Measurements from ENCODE around the gene CEBPZOS. TPM values are rescaled to one million over a fixed set of nuclear protein-coding genes. Genes with fewer than 3 reads are reported as not detected.

Gene CEBPZOS
- total RNA-seq, 1 experiment from 2014 or later, result 46.8 TPM

DNA sequence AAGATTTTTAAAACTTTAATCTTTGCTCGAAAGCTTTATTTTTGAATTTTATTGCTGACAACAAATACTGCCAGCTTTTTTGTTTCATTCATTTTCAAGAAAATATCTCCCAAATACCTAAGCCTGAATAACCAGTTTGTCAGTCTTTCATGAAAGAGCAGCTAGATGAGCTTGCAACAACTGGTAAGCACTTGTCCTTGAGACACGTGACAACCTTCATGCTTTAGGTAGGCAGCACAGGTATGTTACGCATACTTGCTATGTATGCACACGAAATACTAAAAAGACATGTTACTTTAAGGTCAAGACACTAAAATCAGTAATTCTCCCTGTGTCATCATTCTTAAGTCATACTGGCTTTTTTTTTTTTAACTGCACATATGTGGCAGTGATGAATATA is 22.8 kb downstream of the CEBPZOS start:
- BruUV-seq (replicated peaks), result no TSS peak
- no peak for TF ChIP-seq YY1 (IDR thresholded peaks at IDR 0.05; ENCODE audit: extremely low read depth, insufficient replicate concordance, low read depth, low read length)
- TF ChIP-seq, protein P1, sequence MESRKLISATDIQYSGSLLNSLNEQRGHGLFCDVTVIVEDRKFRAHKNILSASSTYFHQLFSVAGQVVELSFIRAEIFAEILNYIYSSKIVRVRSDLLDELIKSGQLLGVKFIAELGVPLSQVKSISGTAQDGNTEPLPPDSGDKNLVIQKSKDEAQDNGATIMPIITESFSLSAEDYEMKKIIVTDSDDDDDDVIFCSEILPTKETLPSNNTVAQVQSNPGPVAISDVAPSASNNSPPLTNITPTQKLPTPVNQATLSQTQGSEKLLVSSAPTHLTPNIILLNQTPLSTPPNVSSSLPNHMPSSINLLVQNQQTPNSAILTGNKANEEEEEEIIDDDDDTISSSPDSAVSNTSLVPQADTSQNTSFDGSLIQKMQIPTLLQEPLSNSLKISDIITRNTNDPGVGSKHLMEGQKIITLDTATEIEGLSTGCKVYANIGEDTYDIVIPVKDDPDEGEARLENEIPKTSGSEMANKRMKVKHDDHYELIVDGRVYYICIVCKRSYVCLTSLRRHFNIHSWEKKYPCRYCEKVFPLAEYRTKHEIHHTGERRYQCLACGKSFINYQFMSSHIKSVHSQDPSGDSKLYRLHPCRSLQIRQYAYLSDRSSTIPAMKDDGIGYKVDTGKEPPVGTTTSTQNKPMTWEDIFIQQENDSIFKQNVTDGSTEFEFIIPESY (IDR thresholded peaks at IDR 0.05; ENCODE audit: extremely low read depth, insufficient replicate concordance, low read length), result no peak
- no peak for TF ChIP-seq RAD21 (IDR thresholded peaks at IDR 0.05; ENCODE audit: low read depth)
- no peak for TF ChIP-seq CBX3 (IDR thresholded peaks at IDR 0.05; ENCODE audit: low read depth)
- TF ChIP-seq SIN3A (IDR thresholded peaks at IDR 0.05; ENCODE audit: low read depth), result no peak
- no peak for TF ChIP-seq TCF7L2 (IDR thresholded peaks at IDR 0.05; ENCODE audit: borderline replicate concordance, extremely low read depth, insufficient read depth, insufficient read length)
- no peak for TF ChIP-seq EZH2 (IDR thresholded peaks at IDR 0.05)
- TF ChIP-seq SP1 (IDR thresholded peaks at IDR 0.05; ENCODE audit: low read depth), result no peak
- TF ChIP-seq POLR2A (IDR thresholded peaks at IDR 0.05; ENCODE audit: borderline replicate concordance, extremely low read depth, insufficient read depth, insufficient read length), result no peak
- no peak for TF ChIP-seq CEBPB (IDR thresholded peaks at IDR 0.05; ENCODE audit: low read depth)
- no peak for TF ChIP-seq SRF (IDR thresholded peaks at IDR 0.05; ENCODE audit: low read depth)
- TF ChIP-seq POLR2AphosphoS5 (IDR thresholded peaks at IDR 0.05; ENCODE audit: low read depth, low read length), result no peak
- Histone ChIP-seq H3K27ac (ENCODE audit: low read depth, low read length) (no peak overlapping the region), H3K9me2 (ENCODE audit: insufficient read depth) (no peaks in the 10 kb centered on the region), H3K9me3 (ENCODE audit: control insufficient read depth in 1 of 2, insufficient read depth in 1 of 2, low read depth in 1 of 2, low read length in 2 of 2) (no peaks in the 10 kb centered on the region), H3K79me2 (ENCODE audit: insufficient read depth, low read length) (peaks cover 65% of the 10 kb centered on the region), H3K4me2 (ENCODE audit: low read length) (no peak overlapping the region), H4K20me1 (ENCODE audit: insufficient read depth) (peaks cover 5% of the 10 kb centered on the region; the same call in 1 of the 2 replicates), H2AFZ (ENCODE audit: low read depth, low read length, poor library complexity, severe bottlenecking) (no peak overlapping the region), H3K4me3 (replicated peaks in 1 of 2; ENCODE audit: low read depth in 1 of 2, low read length in 2 of 2) (no peak overlapping the region), H3K27me3 (ENCODE audit: insufficient read depth, low read length) (no peaks in the 10 kb centered on the region), H3K36me3 (ENCODE audit: control insufficient read depth in 1 of 2, insufficient read depth in 2 of 2, low read length in 2 of 2) (peaks cover 61 to 62% of the 10 kb centered on the region in 2 experiments), H3K4me1 (ENCODE audit: control insufficient read depth in 1 of 2, insufficient read depth in 2 of 2, low read length in 2 of 2) (no peaks in the 10 kb centered on the region), H3K9ac (ENCODE audit: low read length) (no peak overlapping the region)
- DNase-seq (ENCODE audit: low read depth, low spot score) (no peak), ATAC-seq (no peak)
- intact Hi-C loops (cut with micrococcal nuclease), result no loop called here
- POLR2A ChIA-PET, result no interaction called here
- CTCF ChIA-PET, result interaction anchor here (0.7 kb wide), 1 partner anchor 658 kb away, joined by 3 read pairs; no protein-coding TSS in a partner anchor
- RAD21 ChIA-PET (ENCODE audit: low non-redundant PET in 1 of 2, low total read pairs in 2 of 2, uncharacterized antibody in 2 of 2, unreplicated experiment in 2 of 2), result no interaction called here
